GM08714 (cell line): ENCODE data around the gene RSBN1.
A peak's percentile ranks its signal among the peaks of the same experiment; 100 is the strongest.

ENCODE experiments used
- H3K4me3 ChIP-seq: fragments of 200-500 bp; sonication (Bioruptor generic); 2 replicates; pipeline ENCODE4 v1.5.1; 2014; ENCODE audit warnings: mild to moderate bottlenecking, low read length, inconsistent platforms
- ZNF274 ChIP-seq: IDR thresholded peaks from 2 replicates; pipeline ENCODE4 v1.6.1; 2012; ENCODE audit warnings: mild to moderate bottlenecking, low read depth, low read length

RSBN1 gene

GRCh38 chr1:113846391-113847035 lies 34.2 kb upstream of the RSBN1 start:
- no peak for TF ChIP-seq ZNF274
- H3K4me3 ChIP-seq, result no peak overlapping the region

DNA sequence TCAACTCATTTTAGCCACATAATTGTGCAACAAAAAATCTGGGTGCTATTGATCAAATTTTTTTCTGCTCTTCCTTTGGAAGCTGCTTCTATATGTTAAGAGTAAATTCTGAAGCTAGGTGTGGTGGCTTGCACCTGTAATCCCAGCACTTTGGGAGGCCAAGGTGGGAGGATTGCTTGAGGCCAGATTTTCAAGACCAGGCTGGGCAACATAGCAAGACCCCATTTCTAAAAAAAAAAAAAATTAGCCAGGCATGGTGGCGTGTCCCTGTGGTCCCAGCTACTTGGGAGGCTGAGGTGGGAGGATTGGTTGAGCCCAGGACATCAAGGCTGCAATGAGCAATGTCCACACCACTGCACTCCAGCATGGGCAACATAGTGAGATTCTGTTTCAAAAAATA lies 24.3 kb upstream of the RSBN1 start:
- H3K4me3 ChIP-seq, result no peak overlapping the region
- no peak for TF ChIP-seq ZNF274

DNA sequence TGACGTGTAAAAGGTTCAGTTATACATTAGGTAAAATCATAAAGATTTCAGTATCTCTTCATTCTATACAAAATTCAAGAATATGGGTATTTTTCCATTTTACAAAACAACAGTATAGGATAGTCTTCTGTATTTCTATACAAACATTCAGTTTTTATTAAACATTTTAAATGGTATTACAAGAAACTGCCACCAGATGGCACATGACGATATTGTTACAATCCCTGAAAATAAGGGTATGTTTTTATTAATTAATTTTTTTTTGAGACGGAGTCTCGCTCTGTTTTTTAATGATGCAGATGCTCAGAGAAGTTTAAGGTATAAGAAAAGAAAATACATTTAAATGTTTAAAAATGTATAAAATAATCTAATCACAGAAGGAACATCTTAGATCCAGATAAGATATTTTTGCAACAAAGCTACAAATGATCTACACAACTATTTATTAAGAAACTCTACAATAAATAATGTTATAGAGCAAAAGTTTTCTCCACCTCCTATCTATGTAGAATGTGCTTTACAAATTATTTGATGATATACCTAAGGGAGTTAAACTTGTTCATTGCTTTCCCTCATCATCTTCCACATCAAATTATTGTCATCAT lies 23.5 kb upstream of the RSBN1 start:
- H3K4me3 ChIP-seq, result no peak overlapping the region

DNA sequence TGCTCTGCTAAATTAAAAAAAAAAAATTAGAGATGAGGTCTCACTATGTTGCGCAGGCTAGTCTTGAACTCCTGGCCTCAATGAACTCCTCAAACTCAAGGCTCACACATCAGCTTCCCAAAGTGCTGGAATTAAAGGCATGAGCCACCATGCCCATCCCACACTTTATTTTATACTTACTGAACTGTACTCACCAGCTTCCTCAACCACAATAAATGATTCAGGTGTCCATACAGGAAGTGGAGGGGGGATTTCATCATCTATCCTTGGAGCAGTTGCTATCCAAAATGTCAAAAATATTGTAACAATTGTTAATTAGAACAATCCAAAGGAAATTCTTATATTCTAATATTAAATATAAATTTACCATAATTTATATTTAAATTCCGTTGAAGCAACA lies 22.4 kb upstream of the RSBN1 start:
- TF ChIP-seq ZNF274, result no peak
- no peak overlapping the region for H3K4me3 ChIP-seq

More for the DNA sequence above, 23.5 kb upstream of the RSBN1 start:
- no peak for TF ChIP-seq ZNF274

DNA sequence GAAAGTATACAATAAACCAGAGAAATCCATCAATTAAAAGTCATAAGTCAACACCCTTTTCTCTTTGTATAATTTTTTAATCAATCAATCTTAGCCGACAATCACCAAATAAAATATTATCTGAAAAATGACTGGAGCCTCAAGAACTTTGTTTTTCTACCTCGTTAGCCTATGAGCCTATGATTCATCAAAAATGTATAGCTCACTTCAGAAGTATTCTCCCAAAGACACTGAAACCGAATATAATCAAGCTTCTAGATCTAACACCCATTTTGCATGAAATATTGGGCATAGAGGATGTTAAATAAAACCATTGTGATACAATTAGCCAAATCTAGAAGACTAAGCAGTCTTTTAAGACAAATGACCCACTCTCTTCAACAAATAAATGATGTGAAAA lies 17.8 kb upstream of the RSBN1 start:
- no peak overlapping the region for H3K4me3 ChIP-seq
- TF ChIP-seq ZNF274, result no peak

DNA sequence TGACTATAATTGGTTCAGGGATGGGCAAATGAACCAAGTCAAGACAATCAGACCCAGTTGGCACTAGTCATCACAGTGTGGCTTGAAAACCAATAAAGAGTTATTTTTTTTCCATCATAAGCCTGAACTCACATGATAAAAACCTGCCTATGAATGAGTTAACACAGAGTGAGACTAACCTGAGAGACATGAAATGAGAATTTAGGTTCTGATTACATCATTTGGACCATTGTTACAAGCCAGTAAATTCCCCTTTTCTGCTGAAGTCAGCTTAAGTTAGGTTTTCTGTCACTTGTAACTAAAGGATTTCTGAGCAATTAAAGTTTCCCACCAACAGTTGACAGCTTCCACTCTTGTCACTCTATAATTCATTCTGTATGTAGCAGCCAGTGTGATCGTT lies 9.6 kb upstream of the RSBN1 start:
- no peak for TF ChIP-seq ZNF274
- no peak overlapping the region for H3K4me3 ChIP-seq

DNA sequence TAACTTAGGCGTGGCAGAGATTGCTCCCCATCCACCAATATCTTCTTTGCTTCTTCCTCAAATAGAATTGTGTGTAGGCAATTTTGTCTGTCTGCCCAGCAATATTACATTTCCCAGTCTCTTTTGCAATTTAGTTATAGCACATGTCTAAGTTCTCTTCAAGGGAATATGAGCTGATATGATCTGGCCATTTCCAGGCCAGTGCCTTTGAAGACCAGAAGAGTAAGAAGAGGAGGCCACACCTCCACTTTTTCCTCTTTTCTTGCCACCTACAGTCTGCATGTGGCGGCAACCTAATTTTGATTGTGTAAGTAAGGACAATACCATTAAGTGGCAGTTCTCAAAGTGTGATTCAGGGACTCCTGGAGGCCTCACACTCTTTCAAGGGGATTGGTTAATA lies 6.3 kb upstream of the RSBN1 start:
- H3K4me3 ChIP-seq, result no peak overlapping the region
- no peak for TF ChIP-seq ZNF274

DNA sequence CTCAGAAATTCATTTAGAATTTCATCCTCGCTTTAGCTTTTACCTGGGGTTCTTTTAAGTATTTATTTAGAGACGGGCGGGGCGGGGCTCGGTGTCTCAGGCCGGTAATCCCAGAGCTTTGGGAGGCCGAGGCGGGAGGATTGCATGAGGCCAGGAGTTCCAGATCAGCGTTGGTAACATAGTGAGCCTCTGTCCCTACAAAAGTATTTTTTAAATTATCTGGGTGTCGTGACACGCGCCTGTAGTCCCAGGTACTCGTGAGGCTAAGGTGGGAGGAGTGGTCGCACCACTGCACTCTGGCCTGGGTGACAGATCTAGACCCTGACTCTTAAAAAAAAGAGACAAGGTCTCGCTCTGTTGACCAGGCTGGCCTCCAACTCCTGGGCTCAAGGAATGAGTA lies 942 bp upstream of the RSBN1 start:
- no peak for TF ChIP-seq ZNF274
- no peak overlapping the region for H3K4me3 ChIP-seq

DNA sequence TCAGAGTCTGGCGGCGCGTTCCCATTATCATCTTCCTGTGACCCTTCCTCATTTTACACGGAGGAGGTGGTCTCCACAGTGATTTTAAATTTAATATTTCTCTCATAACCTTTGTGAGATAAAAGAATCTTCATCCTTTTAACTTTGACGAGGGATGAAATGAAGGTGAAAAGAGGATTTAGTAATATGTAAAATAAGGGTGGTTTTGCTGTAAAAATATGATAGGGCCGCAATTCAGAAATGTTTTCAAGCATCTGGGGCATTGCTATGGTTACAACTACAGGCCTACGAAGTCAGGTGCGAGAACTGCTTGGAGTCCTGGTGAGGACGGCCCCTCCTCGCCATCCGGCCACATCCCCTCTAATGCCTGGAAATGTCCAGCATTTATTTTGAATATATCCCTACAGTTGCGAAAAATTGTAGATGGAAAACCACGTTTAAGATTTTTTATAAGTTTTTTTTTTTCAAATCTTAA lies 422 bp upstream of the RSBN1 start:
- peak overlapping the region; percentile 41 for H3K4me3 ChIP-seq
- no peak for TF ChIP-seq ZNF274

DNA sequence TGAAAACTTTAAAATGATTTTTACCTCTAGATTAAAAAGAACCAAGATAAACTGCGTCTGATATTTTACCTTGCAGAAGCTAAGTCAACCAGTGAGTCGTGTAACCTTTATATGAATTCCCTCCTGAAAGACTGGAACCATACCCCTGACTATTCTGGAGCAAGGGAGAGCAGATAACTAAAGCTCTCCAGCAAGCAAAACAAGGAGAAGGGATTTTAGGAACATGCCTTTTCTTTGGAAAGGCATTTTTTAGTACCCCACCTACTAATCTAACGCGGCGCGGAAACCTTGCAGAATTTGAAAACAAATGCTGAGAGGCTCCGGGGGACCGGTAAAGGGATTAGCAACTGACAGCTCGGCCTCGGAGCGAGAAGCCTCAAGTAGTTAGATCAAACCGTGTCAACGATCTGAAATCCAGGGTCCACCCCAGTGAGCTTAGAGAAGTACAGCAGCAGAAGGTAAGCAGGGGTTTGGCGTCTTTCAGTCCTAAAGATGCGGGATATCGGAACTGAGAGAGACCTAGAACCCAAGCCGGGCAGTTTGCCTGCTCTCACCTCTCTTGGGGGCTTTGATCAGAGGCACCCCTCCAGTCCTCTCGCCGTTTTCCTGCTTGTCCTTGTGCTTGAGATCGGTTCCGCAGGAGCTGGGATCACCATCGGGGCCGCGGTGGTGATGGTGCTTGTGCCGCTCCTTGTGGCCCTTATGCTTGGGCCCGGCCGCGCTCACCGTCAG lies 954 bp downstream of the RSBN1 start:
- no peak for TF ChIP-seq ZNF274
- H3K4me3 ChIP-seq, result peak overlapping the region; percentile 90

DNA sequence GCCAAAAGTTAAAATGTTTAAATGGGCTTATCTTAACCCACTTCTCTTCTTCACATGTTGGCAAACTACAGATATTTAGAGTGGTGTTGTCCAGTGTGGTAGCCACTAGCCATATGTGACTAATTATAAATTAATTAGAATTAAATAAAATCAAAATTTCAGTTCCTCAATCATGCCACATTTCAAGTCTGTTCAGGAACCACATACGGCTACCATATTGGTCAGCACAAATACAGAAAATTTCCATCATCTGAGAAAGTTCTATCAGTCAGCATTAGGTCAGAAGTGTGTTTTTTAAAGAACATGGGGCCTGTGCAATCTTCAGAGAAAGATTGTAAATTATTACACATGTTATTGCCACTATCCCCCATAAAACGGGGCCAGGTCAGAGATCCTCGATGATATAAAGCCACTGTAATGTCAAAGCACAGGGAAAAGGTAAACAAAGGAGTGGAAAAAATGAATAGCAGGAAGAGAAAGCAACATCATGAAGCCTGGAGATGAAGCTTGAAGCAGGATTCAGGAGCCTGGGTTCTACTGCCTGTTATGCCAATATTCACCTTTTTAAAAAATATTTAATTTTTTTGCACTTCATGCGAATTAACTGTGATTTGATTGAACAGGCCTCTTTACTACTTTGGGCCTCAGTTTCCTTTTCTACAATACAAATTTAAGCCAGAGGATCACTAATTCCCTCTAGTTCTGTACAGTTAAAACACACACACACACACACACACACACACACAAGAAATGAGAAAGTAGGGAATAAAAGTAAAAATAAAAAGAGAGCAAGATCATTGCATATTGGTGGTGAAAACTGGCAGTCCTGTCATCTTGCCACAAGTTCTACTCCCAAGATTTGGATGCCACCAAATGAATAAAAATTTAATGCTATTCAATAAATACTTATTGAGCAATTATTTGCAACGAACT lies 2.3 kb downstream of the RSBN1 start:
- no peak for TF ChIP-seq ZNF274
- H3K4me3 ChIP-seq, result peak overlapping the region; percentile 90

- H3K4me3 ChIP-seq, result no peak overlapping the region
- no peak for TF ChIP-seq ZNF274
Observed at GRCh38 chr1:113808450-113809195, 3.7 kb downstream of the RSBN1 start.

GRCh38 chr1:113805639-113806038 lies 6.6 kb downstream of the RSBN1 start:
- TF ChIP-seq ZNF274, result no peak

GRCh38 chr1:113805256-113805531 lies 7.1 kb downstream of the RSBN1 start:
- no peak for TF ChIP-seq ZNF274
- H3K4me3 ChIP-seq, result no peak overlapping the region

More at GRCh38 chr1:113805639-113806038, 6.6 kb downstream of the RSBN1 start:
- H3K4me3 ChIP-seq, result no peak overlapping the region
